Natural killer cell (primary cell): ENCODE data around the gene PML. TPM values are rescaled to one million over a fixed set of nuclear protein-coding genes. Genes with fewer than 3 reads are reported as not detected.

Experiments
- ATAC-seq, 3 donors: fragments of 150-1000 bp in 2 of 3; fragments of 200-7000 bp in 1 of 3; cut with Tn5 transposase; 1 replicate in 1 of 3; 2 replicates in 2 of 3; pipeline ENCODE4 v1.10.0; 2021; ENCODE audit warnings: mild to moderate bottlenecking in 2 of 3, moderate library complexity in 2 of 3
- DNase-seq, 2 donors: peaks; one replicate each; pipeline versions ENCODE4 v3.0.0 to v3.0.0-alpha.2; 2013 to 2021; ENCODE audit warnings: mixed read lengths in 1 of 2
- H3K27ac ChIP-seq: one replicate; pipeline ENCODE4 v1.5.1; 2013; ENCODE audit warnings: mild to moderate bottlenecking, low read length
- H3K27me3 ChIP-seq: one replicate; pipeline ENCODE4 v1.6.1; 2013; ENCODE audit warnings: low read length; ENCODE audit not compliant: control insufficient read depth, insufficient read depth
- H3K36me3 ChIP-seq: one replicate; pipeline ENCODE4 v1.6.1; 2013; ENCODE audit warnings: low read length; ENCODE audit not compliant: control insufficient read depth, insufficient read depth
- H3K4me1 ChIP-seq: one replicate; pipeline ENCODE4 v1.6.1; 2013; ENCODE audit warnings: low read length; ENCODE audit not compliant: control insufficient read depth, insufficient read depth
- H3K4me3 ChIP-seq: one replicate; pipeline ENCODE4 v1.5.1; 2013; ENCODE audit warnings: low read length
- H3K9me3 ChIP-seq: one replicate; pipeline ENCODE4 v1.6.1; 2013; ENCODE audit warnings: low read length; ENCODE audit not compliant: control insufficient read depth, insufficient read depth
- H3K27ac Mint-ChIP-seq, 2 donors: one replicate each; pipeline ENCODE4 v1.8.0; 2022; ENCODE audit warnings: mild to moderate bottlenecking in 2 of 2, mixed read lengths in 2 of 2, moderate library complexity in 1 of 2
- H3K27me3 Mint-ChIP-seq, 2 donors: one replicate each; pipeline ENCODE4 v1.8.0; 2022; ENCODE audit warnings: low read depth in 2 of 2, mixed read lengths in 2 of 2
- H3K36me3 Mint-ChIP-seq: one replicate; pipeline ENCODE4 v1.8.0; 2022; ENCODE audit warnings: mixed read lengths
- H3K4me1 Mint-ChIP-seq, 2 donors: one replicate each; pipeline ENCODE4 v1.8.0; 2022; ENCODE audit warnings: mixed read lengths in 2 of 2
- H3K4me3 Mint-ChIP-seq: one replicate; pipeline ENCODE4 v1.8.0; 2022; ENCODE audit warnings: mild to moderate bottlenecking, moderate library complexity, mixed read lengths
- H3K9me3 Mint-ChIP-seq, 2 donors: one replicate each; pipeline ENCODE4 v1.8.0; 2022; ENCODE audit warnings: mixed read lengths in 2 of 2
- CTCF ChIP-seq: fragments of 200-600 bp; IDR thresholded peaks from one replicate; pipeline ENCODE4 v1.8.0; 2022; ENCODE audit warnings: antibody characterized with exemption
- WGBS: methylation state at CpG from one replicate; pipeline ENCODE4 v1.1.7; 2013; ENCODE audit warnings: missing lambda C conversion rate; ENCODE audit not compliant: insufficient coverage; 5-methylcytosine and 5-hydroxymethylcytosine counted together
- intact Hi-C: fragments of 100-400 bp; cut with micrococcal nuclease; formaldehyde crosslinking; loops from one replicate; pipeline ENCODE4 v1.14.2; 2022
- total RNA-seq, 4 donors: library from RNA; stranded (reverse); fragments of 120-200 nt in 1 of 4; gene quantifications; one replicate each; pipeline versions ENCODE4 v1.2.3 to v1.2.4, GENCODE V29; 2013 to 2022

PML gene
- total RNA-seq, 3 donors from 2014 or later (not counting 1 experiment from before 2014, with no cell fraction given), result 65.8 to 68.7 (median 67.6) TPM

- Histone ChIP-seq H3K4me1 (peaks cover 28% of the 10 kb centered on the region), H3K36me3 (no peaks in the 10 kb centered on the region), H3K27ac (no peak overlapping the region), H3K27me3 (no peaks in the 10 kb centered on the region), H3K9me3 (no peaks in the 10 kb centered on the region), H3K4me3 (no peak overlapping the region)
- peaks cover 0 to 13% of the 10 kb centered on the region in 2 donors for H3K4me1 Mint-ChIP-seq
- H3K9me3 Mint-ChIP-seq, result no peaks in the 10 kb centered on the region
- peak in 1 of 2 donors; percentile 47 for DNase-seq
- H3K27me3 Mint-ChIP-seq, result peaks cover 7 to 11% of the 10 kb centered on the region in 2 donors
- no peak for TF ChIP-seq CTCF
- H3K4me3 Mint-ChIP-seq, result no peak overlapping the region
- WGBS, result 43% methylated on average over 8 of the region's 8 CpGs
- peak overlapping the region in 1 of 2 donors; percentile 45 for H3K27ac Mint-ChIP-seq
- intact Hi-C loops, result no loop called here
- no peaks in the 10 kb centered on the region for H3K36me3 Mint-ChIP-seq
- ATAC-seq, result peak in 1 of 3 donors; percentile 45
These were observed 12.1 kb upstream of the PML start for GRCh38 chr15:73982222-73982962.

DNA sequence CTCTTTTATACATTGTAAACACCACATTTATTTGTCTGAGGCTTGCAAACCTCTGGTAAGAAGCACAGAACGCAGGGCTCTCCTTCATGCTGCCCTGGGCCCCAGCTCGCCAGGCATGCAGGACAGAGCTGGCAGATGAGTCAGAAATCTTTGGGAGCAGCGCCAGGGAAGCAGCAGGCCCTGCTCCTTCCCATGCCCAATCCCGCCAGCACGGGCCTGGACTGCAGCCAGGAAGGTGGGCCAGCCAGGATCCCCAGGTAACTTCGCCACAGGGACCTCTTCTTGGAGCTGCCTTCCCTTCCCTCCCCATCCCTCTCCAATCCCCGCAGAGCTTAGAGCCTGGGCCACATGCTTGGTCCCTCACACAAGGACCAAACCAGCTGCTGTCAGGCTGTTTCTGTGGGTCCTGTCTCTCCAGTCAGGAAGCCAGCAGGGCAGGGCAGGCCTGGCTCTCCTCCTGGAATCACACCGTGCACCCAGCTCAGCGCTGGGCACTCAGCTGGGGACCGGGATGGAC is 11.2 kb upstream of the PML start:
- WGBS, result 71% methylated on average over 10 of the region's 10 CpGs
- Mint-ChIP-seq H3K9me3 (no peaks in the 10 kb centered on the region), H3K36me3 (no peaks in the 10 kb centered on the region), H3K27ac (no peak overlapping the region), H3K4me1 (peaks cover 0 to 13% of the 10 kb centered on the region in 2 donors), H3K4me3 (no peak overlapping the region), H3K27me3 (peaks cover 7 to 8% of the 10 kb centered on the region in 2 donors)
- DNase-seq, result no peak
- no peak for TF ChIP-seq CTCF
- H3K9me3 ChIP-seq, result no peaks in the 10 kb centered on the region
- H3K27ac ChIP-seq, result no peak overlapping the region
- no peak overlapping the region for H3K4me3 ChIP-seq
- intact Hi-C loops, result no loop called here
- ATAC-seq, result no peak
- peaks cover 28% of the 10 kb centered on the region for H3K4me1 ChIP-seq
- H3K36me3 ChIP-seq, result no peaks in the 10 kb centered on the region
- no peaks in the 10 kb centered on the region for H3K27me3 ChIP-seq

- H3K9me3 ChIP-seq, result no peaks in the 10 kb centered on the region
- H3K27ac Mint-ChIP-seq, result no peak overlapping the region
- no peak for TF ChIP-seq CTCF
- H3K27me3 Mint-ChIP-seq, result peaks cover 3 to 7% of the 10 kb centered on the region in 2 donors
- no peaks in the 10 kb centered on the region for H3K27me3 ChIP-seq
- H3K4me3 Mint-ChIP-seq, result no peak overlapping the region
- no peak overlapping the region for H3K27ac ChIP-seq
- no peaks in the 10 kb centered on the region for H3K36me3 Mint-ChIP-seq
- no peaks in the 10 kb centered on the region for H3K36me3 ChIP-seq
- 97% methylated on average over 9 of the region's 9 CpGs for WGBS
- DNase-seq (no peak), ATAC-seq (no peak)
- H3K4me1 ChIP-seq, result peaks cover 28% of the 10 kb centered on the region
- H3K9me3 Mint-ChIP-seq, result no peaks in the 10 kb centered on the region
- intact Hi-C loops, result no loop called here
- H3K4me3 ChIP-seq, result no peak overlapping the region
- H3K4me1 Mint-ChIP-seq, result peaks cover 0 to 13% of the 10 kb centered on the region in 2 donors
These were observed 10.7 kb upstream of the PML start for GRCh38 chr15:73983773-73984172.
